Left lung (tissue), 10 donors: ENCODE data around the gene PTCH2. TPM values are rescaled to one million over a fixed set of nuclear protein-coding genes. Genes with fewer than 3 reads are reported as not detected.
"Not testable (repeated sequence)": the region's sequence is repeated elsewhere in the genome, so short reads cannot be mapped to it uniquely, and the experiment has no call there.

Experiments used
- ATAC-seq: fragments of 200-7000 bp; cut with Tn5 transposase; one replicate; pipeline ENCODE4 v1.9.1; 2020; ENCODE audit warnings: moderate library complexity
- DNase-seq, 4 donors: peaks; one replicate each; pipeline ENCODE4 v3.0.0-alpha.2; 2013 to 2020
- H3K27ac ChIP-seq, 2 donors: fragments of 200-600 bp; sonication (generic) in 1 of 2; one replicate each; pipeline versions ENCODE4 v1.5.0 to v1.8.0; 2020 to 2021
- H3K27me3 ChIP-seq, 2 donors: fragments of 200-600 bp; sonication (generic) in 1 of 2; one replicate each; pipeline versions ENCODE4 v1.5.0 to v1.8.0; 2020 to 2021
- H3K36me3 ChIP-seq, 2 donors: fragments of 200-600 bp; sonication (generic) in 1 of 2; one replicate each; pipeline versions ENCODE4 v1.5.0 to v1.8.0; 2020 to 2021
- H3K4me1 ChIP-seq, 2 donors: fragments of 200-600 bp; one replicate each; pipeline ENCODE4 v1.8.0; 2021
- H3K4me3 ChIP-seq, 2 donors: fragments of 200-600 bp; sonication (generic) in 1 of 2; one replicate each; pipeline versions ENCODE4 v1.5.0 to v1.8.0; 2020 to 2021; ENCODE audit warnings: mild to moderate bottlenecking in 1 of 2
- H3K9me3 ChIP-seq, 2 donors: fragments of 200-600 bp; sonication (generic) in 1 of 2; one replicate each; pipeline versions ENCODE4 v1.5.0 to v1.8.0; 2020 to 2021
- intact Hi-C, 2 donors: fragments of 100-400 bp; cut with DNase I; formaldehyde crosslinking; loops; one replicate each; pipeline versions ENCODE4 v1.11.2 to v1.14.2; 2022
- polyA plus RNA-seq, 6 donors: library from polyadenylated mRNA; unstranded; fragments of 120-200 nt; gene quantifications; one replicate each; pipeline ENCODE4 v1.2.1, GENCODE V29; 2013; ENCODE audit not compliant: insufficient read length in 6 of 6
- total RNA-seq, 2 donors: library from RNA; stranded (reverse); fragmentation: NEBNext Ultra II Directional; extraction: Animal tissue kit (Norgen Biotek cat#: 25700); gene quantifications; one replicate each; pipeline ENCODE4 v1.2.1, GENCODE V29; 2021
- TF ChIP-seq, protein P1 (sequence below), 2 donors: fragments of 200-600 bp; sonication (generic) in 1 of 2; IDR thresholded peaks; one replicate each; pipeline versions ENCODE4 v1.5.0 to v1.8.0; 2021; ENCODE audit warnings: antibody characterized with exemption in 2 of 2
- donor health status: DM: no; HTN: yes; CAD: no.
- donor health status: DM: no; HTN: no; CAD: no.

Gene PTCH2
- total and polyA plus RNA-seq, 8 donors = 1.0 to 9.4 (median 6.3) TPM

DNA sequence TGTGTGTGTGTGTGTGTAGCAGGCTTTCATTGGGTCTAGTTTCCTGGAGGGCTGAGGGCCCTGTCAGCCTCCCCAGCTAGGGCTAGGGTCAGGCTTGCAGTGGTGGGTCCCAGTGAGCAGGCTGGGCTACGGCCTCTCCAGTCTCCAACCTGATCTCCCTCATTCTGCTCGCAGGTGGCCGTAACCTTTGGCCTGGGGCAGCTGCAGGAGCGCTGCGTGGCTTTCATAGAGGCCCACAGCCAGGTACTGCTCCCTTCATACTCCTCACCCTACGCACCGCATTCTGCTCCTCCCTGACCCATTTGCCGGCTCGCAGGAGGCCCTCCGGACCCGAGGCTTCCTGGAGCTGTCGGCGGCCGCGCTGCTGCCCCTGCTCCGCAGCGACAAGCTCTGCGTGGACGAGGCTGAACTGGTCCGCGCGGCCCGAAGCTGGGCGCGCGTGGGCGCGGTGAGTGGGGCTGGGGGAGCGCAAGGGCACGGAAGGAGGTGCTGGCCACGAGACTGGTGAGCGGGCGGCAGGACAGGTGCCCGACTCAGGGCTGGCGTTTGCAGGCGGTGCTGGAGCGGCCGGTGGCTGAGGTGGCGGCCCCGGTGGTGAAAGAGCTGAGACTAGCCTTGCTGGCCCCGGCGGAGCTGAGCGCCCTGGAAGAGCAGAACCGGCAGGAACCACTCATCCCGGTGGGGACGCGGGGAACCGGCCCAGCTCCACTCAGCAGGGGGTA, 30.1 kb downstream of the PTCH2 start:
- TF ChIP-seq, protein P1, sequence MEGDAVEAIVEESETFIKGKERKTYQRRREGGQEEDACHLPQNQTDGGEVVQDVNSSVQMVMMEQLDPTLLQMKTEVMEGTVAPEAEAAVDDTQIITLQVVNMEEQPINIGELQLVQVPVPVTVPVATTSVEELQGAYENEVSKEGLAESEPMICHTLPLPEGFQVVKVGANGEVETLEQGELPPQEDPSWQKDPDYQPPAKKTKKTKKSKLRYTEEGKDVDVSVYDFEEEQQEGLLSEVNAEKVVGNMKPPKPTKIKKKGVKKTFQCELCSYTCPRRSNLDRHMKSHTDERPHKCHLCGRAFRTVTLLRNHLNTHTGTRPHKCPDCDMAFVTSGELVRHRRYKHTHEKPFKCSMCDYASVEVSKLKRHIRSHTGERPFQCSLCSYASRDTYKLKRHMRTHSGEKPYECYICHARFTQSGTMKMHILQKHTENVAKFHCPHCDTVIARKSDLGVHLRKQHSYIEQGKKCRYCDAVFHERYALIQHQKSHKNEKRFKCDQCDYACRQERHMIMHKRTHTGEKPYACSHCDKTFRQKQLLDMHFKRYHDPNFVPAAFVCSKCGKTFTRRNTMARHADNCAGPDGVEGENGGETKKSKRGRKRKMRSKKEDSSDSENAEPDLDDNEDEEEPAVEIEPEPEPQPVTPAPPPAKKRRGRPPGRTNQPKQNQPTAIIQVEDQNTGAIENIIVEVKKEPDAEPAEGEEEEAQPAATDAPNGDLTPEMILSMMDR (IDR thresholded peaks at IDR 0.05) = no peak
- intact Hi-C loops = no loop called here
- H3K4me1 ChIP-seq = peaks cover 28 to 76% of the 10 kb centered on the region in 2 donors
- no peaks in the 10 kb centered on the region for H3K9me3 ChIP-seq
- H3K27me3 ChIP-seq = no peaks in the 10 kb centered on the region
- H3K27ac ChIP-seq = peak overlapping the region; percentile 71 to 88
- DNase-seq (peak in 2 of 4 donors; percentile 43 to 84), ATAC-seq (peak; percentile 6)
- H3K36me3 ChIP-seq = peaks cover 0 to 23% of the 10 kb centered on the region in 2 donors
- peak overlapping the region; percentile 27 to 47 for H3K4me3 ChIP-seq

DNA sequence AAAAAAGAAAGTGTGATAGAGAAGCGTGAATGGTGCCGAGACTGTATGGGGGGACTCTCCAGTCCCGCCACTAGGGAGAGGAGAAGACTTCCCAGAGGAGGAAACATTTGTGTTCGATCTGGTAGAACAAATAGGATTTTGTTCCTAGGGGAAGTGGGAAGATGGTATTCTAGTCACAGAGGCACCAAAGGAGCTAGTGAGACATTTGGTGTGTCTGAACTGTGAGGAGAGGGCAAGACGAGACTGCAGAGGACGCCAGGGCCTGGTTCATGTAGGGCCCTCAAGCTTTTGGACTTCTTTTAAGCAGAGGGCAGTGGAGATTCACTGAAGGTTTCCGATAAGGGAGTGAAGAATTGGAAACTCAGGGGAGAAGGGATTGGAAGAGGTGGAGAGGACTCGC, 31.8 kb downstream of the PTCH2 start:
- Histone ChIP-seq H3K27ac (peak overlapping the region; percentile 23 to 99), H3K4me3 (no peak overlapping the region), H3K4me1 (peaks cover 42 to 93% of the 10 kb centered on the region in 2 donors), H3K36me3 (peaks cover 0 to 30% of the 10 kb centered on the region in 2 donors), H3K9me3 (no peaks in the 10 kb centered on the region), H3K27me3 (no peaks in the 10 kb centered on the region)
- DNase-seq = peak in 1 of 4 donors; percentile 5
- ATAC-seq = no peak
- intact Hi-C loops = no loop called here
- TF ChIP-seq, protein P1 (IDR thresholded peaks at IDR 0.05) = no peak

DNA sequence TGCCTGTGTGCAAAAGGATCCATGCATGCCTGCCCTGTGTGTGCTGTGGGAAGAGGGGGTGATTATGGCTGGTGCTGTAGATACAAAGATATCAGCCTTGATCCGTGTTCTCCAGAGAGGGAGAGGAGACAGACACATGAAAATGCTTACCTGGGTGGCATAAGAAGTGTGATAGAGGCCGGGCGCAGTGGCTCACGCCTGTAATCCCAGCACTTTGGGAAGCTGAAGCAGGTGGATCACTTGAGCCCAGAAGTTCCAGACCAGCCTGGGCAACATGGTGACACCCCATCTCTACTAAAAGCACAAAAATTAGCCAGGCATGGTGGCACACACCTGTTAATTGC, 32.3 kb downstream of the PTCH2 start:
- ATAC-seq, H3K4me3 ChIP-seq, H3K9me3 ChIP-seq, H3K27me3 ChIP-seq, intact Hi-C loops: not testable (repeated sequence)
- DNase-seq = peak in 1 of 4 donors; percentile 17
- peaks cover 46 to 98% of the 10 kb centered on the region in 2 donors for H3K4me1 ChIP-seq
- peak overlapping the region; percentile 97 to 99 for H3K27ac ChIP-seq
- peaks cover 0 to 32% of the 10 kb centered on the region in 2 donors for H3K36me3 ChIP-seq

DNA sequence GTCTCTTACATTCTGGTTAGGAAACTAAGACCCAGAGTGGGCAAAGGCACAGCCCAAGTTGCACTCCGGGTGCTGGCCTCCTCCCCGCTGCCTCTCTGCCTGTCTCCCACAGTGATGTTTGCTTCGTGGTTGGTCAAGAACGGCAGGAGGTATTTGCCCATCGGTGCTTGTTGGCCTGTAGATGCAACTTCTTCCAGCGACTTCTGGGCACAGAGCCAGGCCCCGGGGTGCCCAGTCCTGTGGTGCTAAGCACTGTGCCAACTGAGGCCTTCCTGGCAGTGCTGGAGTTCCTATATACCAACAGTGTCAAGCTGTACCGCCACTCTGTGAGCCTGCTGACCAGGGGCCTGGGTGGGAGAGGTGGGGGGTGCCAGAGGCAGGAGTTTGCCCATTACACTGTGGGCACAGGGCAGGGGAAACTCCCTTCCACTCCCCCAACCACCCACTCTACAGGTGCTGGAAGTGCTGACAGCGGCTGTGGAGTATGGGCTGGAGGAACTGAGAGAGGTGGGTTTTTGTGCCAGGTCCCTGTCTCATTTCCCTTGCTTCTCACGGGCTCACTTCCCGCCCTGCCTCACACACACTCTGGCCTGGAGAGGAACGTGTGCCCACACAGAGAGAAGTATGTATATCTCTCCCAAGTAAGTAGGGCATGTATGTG, 32.8 kb downstream of the PTCH2 start:
- Histone ChIP-seq H3K36me3 (peaks cover 0 to 32% of the 10 kb centered on the region in 2 donors), H3K4me1 (peaks cover 46 to 99% of the 10 kb centered on the region in 2 donors), H3K27ac (peak overlapping the region; percentile 97 to 99), H3K9me3 (no peaks in the 10 kb centered on the region), H3K4me3 (peak overlapping the region in 1 of 2 donors; percentile 25), H3K27me3 (no peaks in the 10 kb centered on the region)
- no peak for ATAC-seq
- TF ChIP-seq, protein P1 (IDR thresholded peaks at IDR 0.05) = no peak
- intact Hi-C loops = no loop called here
- peak in 2 of 4 donors; percentile 79 to 89 for DNase-seq

DNA sequence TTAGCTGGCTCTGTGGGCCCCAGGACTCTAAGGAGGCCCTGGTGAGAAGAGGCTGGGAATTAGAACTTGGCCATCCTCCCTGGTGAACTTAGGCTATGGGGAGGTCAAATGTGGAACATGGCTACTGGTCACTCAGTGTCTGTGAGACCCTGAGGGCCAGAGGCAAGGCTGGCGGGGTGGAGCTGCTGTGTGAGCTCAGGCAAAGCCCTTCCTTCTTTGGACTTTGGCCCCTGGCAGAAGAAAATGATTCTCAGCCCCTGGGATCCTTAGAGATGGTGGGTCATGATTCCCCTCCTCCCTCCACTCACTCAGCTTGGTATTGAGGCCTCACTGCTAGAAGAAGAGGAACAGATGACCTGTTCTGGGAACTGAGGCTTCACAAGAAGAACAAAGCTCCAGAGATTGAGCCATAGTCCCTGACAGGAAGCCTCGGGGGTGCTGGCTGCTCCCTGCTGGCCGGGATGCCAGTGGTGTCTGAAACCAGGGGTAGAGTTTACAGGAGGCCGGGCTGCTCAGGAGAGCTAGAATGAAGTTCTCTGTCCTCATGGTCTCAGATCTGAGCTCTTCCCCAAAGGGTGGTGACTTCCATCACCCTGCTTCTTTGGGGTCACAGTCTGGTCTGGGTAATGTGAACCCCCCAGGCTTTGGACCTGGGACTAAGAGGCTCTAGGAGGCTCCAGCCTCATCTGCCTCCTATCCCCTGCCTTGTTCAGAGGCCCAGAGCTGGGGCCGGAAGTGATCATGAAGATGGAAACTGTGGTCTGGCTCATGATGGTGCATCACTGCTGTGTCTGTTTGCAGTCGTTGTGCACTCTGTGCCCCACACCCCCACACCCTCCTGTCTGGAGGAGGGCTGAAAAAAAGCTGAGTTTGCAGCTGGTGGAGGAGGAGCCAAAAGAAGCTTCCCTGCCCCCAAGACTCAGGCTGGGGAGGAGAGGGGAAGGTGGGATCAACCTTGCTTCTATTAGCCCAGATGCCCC, 33.8 kb downstream of the PTCH2 start:
- H3K4me3 ChIP-seq = peak overlapping the region; percentile 2 to 25
- no peaks in the 10 kb centered on the region for H3K27me3 ChIP-seq
- H3K27ac ChIP-seq = peak overlapping the region; percentile 97 to 99
- TF ChIP-seq, protein P1 (IDR thresholded peaks at IDR 0.05) = no peak
- intact Hi-C loops = no loop called here
- peak; percentile 2 for ATAC-seq
- DNase-seq = peak in 2 of 4 donors; percentile 84 to 86
- H3K36me3 ChIP-seq = peaks cover 0 to 35% of the 10 kb centered on the region in 2 donors
- no peaks in the 10 kb centered on the region for H3K9me3 ChIP-seq
- H3K4me1 ChIP-seq = peaks cover 46 to 99% of the 10 kb centered on the region in 2 donors
